ENCODE results near the gene FIS1.
"Not testable (repeated sequence)": the region's sequence is repeated elsewhere in the genome, so short reads cannot be mapped to it uniquely, and the experiment has no call there.

FIS1 gene

DNA sequence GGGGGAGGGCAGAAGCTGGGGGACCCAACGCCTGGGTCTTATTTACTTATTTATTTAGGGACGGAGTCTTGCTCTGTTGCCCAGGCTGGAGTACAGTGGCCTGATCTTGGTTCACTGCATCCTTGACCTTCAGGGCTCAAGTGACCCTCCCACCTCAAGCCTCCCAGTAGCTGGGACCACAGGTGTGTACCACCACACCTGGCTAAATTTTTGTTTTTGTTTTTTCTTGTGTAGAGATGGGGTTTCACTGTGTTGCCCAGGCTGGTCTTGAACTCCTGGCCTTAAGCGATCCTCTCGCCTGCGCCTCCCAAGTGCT lies 42.3 kb downstream of the FIS1 start:
- DNase-seq, result no peak

DNA sequence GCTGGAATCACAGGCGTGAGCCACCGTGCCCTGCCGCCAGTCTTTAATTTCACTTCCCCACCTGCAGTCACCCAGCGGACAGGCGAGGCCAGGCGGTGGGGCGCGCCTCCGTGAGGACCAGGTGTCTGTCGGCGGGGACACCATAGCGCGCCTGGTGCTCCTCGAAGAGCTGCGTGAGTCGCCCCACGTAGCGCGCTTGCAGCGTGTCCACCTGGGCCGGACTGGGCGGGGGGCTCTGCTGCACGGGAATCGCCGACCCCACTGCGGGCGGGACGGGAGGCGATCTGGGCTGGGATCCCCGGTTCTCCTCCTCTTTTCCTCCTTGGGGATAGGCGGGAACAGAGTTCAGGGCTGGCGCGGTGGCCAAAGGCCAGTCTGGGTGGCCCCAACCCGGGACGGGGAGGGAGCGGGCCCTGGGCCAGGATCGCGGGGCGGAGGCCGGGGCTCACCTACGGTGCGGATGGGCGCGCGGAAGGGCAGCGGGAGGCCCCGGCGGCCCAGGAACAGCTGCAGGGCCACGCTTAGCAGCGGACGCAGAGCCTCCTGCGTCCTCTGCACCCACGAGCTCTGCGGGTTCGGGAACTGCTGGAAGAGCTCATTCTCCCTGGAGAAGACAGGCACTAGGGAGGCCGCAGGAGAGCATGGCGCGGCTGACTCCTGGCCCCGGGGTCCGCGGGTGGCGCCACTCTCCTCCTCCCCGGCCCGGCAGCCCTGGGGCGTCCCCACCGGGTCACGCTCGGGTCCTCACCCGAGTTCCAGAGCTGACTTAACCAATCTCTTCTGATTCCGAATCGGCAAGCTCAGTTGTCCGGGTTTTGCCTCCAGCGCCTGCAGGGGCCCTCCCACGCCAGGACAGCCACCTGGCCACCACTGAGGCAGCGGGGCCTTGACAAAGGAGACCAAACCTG lies 42.9 kb downstream of the FIS1 start:
- no peak for DNase-seq

DNA sequence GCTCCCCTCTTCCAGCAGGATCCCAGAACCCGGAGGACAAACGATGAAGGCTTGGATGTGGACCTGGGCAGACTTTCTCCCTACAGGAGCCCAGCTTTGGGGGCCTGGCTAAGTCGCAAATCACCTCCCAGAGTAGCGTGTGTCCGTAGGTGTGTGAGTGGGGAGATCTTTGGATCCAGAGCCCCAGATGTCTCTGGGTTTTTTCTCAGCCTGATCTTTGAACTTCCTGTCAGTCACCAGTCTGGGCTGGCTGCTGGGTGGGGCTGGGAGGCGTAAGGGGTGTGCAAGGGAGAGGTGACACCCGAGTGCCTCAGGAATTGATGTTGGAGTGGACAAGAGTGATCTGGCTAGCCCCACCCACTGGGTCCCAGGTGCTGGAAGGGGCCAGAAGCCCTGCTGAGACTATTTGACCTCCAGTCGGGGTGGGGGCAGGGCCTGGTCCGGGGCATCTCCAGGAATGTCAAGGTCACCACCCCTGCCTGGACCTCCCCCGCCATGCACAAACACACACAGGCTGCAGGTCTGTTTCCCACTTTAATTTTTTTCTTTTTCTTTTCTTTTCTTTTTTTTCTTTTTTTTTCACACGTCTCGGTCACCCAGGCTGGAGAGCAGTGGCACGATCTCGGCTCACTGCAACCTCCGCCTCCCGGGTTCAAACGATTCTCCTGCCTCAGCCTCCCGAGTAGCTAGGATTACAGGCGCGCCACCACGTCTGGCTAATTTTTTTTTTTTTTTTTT lies 43.9 kb downstream of the FIS1 start, which contains the start of gene MOGAT3:
TSS of gene MOGAT3 (minus strand) at position 175 of the 738 bp plus-strand sequence. CDS start 182 bp downstream, outside the sequence.
- DNase-seq, result no peak

DNA sequence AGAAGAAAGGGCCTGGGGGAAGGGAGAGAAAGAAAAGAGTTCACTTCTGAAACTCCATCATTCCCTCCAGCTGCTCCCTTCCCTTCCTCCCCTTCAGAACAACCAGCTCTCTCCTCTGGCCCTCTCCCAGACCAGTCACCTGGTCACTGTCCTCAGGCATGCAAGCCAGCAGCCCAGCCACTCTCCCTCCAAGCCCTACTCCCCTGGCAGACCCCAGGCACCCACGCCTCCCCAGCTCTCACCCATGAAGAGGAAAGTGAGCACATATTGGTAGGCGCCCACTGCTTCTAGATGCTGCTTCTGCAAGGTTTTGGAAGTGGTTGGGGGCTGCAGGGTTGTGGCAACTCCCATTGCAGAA lies 44.4 kb downstream of the FIS1 start:
- DNase-seq, result no peak

DNA sequence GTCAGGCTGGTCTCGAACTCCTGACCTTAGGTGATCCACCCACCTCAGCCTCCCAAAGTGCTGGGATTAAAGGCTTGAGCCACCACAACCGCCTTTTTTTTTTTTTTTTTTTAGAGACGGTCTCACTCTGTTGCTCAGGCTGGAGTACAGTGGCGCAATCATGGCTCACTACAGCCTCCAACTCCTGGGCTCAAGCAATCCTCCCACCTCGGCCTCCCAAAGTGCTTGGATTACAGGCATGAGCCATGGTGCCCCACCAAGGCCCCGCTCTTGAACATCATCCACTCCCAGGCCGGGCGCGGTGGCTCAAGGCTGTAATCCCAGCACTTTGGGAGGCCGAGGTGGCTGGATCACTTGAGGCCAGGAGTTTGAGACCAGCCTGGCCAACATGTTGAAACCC lies 45.4 kb downstream of the FIS1 start:
- DNase-seq, result not testable (repeated sequence)

DNA sequence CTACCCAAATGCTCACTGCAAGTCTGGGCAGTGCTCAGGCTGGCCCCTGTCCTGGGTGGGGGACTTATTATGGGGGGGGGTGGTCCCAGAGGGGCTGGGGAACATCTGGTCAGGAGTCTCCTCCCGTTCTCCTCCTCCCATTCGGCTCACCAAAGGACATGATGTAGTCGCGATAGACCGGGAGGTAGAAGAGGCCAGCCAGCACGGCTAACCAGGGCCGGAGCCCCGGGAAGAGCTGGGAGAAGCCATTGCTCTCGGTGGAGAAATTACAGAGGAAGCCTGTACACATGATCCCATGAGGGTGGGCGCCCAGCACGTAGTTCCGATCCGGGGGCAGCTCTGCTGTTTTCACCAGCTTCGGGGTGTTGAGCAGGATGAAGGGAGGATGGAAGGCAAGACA lies 46.4 kb downstream of the FIS1 start:
- DNase-seq, result no peak

DNA sequence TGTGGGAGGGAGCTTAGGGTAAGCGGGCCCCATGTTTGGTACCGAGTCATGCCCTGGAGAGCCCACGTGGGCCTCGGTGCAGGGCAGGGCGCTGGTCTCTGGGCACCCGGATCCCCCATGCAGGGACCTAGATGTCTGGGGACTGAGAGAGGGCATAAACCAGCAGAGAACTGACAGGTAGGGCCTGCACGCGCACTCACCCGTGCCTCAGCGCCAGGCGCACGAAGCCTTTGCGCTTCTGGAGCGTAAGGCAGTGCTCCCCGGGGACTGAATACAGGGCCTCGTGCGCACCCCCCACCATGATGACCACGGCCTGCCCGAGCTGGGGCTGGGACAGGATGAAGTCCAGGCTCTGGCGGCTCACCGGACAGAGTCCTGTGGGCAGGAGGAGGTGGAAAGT lies 46.9 kb downstream of the FIS1 start:
- no peak for DNase-seq

DNA sequence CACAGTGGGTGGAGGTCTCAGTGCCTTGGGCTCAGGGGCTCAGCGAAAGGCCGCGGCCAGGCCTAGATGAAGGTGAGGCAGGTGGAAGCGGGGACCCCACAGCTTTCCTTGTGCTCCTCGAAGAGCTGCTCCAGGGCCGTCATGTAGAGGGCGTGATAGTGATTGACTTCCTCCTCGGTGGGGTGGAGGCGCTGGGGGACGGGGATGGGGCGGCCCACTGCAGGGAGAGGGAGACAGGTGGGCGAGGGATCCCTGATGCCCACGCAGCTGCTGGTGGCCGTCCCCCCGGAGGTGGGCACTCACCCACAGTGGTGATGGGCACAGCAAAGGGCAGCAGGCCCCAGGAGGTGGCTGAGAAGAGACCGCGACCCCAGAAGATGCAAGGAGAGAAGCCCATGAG lies 49.0 kb downstream of the FIS1 start:
- DNase-seq, result no peak

All from DMS 273 treated with DMSO at 0.1 percent for 48 hours (cell line).